NCI-H2196 (cell line): ENCODE measurements around the gene ARFIP2.

Source experiments
- DNase-seq: peaks from one replicate; lab custom pipeline; 2025; ENCODE audit not compliant: unreplicated experiment; lab: John Stamatoyannopoulos, UW

Gene ARFIP2

GRCh38 chr11:6448574-6448973 is 32.6 kb downstream of the ARFIP2 start:
- no peak for DNase-seq

- DNase-seq, result no peak
Observed at GRCh38 chr11:6443269-6444003, 37.7 kb downstream of the ARFIP2 start.

GRCh38 chr11:6442441-6442840 is 38.7 kb downstream of the ARFIP2 start:
- no peak for DNase-seq

- DNase-seq, result no peak
Observed at GRCh38 chr11:6440906-6441358, 40.2 kb downstream of the ARFIP2 start, which contains the start of gene HPX. Gene HPX (minus strand): TSS chr11:6440987. CDS start chr11:6440963, 24 bp downstream.

GRCh38 chr11:6438979-6439571 is 42.1 kb downstream of the ARFIP2 start:
- DNase-seq, result peak; percentile 65

GRCh38 chr11:6437993-6438392 is 43.1 kb downstream of the ARFIP2 start:
- no peak for DNase-seq

GRCh38 chr11:6437423-6437822 is 43.7 kb downstream of the ARFIP2 start:
- DNase-seq, result no peak

GRCh38 chr11:6433998-6434660 is 47.0 kb downstream of the ARFIP2 start:
- no peak for DNase-seq

GRCh38 chr11:6431861-6432260 is 49.3 kb downstream of the ARFIP2 start:
- peak; percentile 65 for DNase-seq

GRCh38 chr11:6427516-6427915 is 53.6 kb downstream of the ARFIP2 start:
- DNase-seq, result no peak
